ENCODE measurements around the gene ATXN1. TPM values are rescaled to one million over a fixed set of nuclear protein-coding genes. Genes with fewer than 3 reads are reported as not detected.

The ATXN1 gene
- total RNA-seq, 1 experiment from 2014 or later, result 5.6 TPM

DNA sequence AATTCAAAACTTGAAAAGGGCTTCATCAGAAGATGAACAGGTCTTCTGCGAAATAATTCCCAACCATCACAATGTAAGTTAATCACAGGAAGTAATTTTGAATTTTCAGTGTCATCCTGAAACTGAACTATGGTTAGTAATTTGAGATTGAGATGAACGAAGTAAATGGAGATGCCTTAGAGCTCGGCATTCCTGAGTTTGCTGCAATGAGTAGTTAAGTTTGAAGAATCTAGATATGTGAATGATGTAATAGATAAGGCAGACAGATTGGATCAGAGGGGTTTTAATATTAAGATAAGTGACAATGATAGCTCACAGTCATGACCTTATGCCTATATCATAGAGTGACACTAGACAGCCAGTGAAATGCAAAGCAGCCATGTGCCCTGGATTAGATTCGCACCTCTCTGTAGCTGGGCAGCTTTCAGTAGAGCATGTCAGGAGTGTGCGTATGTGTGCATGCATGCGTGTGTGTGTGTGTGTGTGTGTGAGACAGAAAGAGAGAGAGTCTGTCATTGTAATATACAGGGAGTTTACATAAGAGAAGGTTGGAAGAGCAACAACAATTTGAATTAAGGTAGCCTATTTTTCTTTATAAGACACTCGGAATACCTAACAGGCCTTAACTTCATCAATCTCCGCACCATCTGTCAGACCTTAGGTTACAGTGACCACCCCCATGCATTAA lies 289.9 kb downstream of the ATXN1 start:
- H2AK5ac ChIP-seq (ENCODE audit: insufficient read length, low read length), result no peak overlapping the region
- H3K4me3 Mint-ChIP-seq, result no peak overlapping the region

More for the DNA sequence above, 289.9 kb downstream of the ATXN1 start:
- Histone ChIP-seq H4K20me1 (ENCODE audit: control insufficient read depth, insufficient read depth, insufficient read length) (no peaks in the 10 kb centered on the region), H3K23me2 (ENCODE audit: insufficient read length, low read depth, low read length, poor library complexity, severe bottlenecking) (no peaks in the 10 kb centered on the region), H4K8ac (replicated peaks; ENCODE audit: insufficient read length, low read depth, low read length) (no peak overlapping the region), H3K27ac (ENCODE audit: insufficient read length, low read depth, low read length) (no peak overlapping the region), H3K4me1 (ENCODE audit: insufficient read depth, low read length) (peaks cover 5% of the 10 kb centered on the region), H2BK15ac (ENCODE audit: low read depth, low read length) (no peak overlapping the region), H2BK120ac (ENCODE audit: low read depth, low read length, poor library complexity, severe bottlenecking) (no peak overlapping the region), H2BK12ac (ENCODE audit: insufficient read length, low read depth, low read length) (no peak overlapping the region), H3K18ac (ENCODE audit: insufficient read length, low read depth, low read length) (no peak overlapping the region), H3K4me2 (ENCODE audit: insufficient read depth, insufficient read length, low read length) (no peak overlapping the region), H3K9ac (ENCODE audit: extremely low read depth, insufficient read length, low read length) (no peak overlapping the region), H3T11ph (ENCODE audit: low read length) (no peak overlapping the region), H3K14ac (ENCODE audit: insufficient read depth, low read length) (no peak overlapping the region), H2BK20ac (ENCODE audit: low read depth, low read length, poor library complexity, severe bottlenecking) (no peak overlapping the region), H3K9me3 (ENCODE audit: control insufficient read depth, low read depth, low read length) (no peaks in the 10 kb centered on the region), H3K79me2 (ENCODE audit: insufficient read depth, low read length) (no peaks in the 10 kb centered on the region), H4K91ac (ENCODE audit: insufficient read length, low read depth, low read length) (no peak overlapping the region), H2AFZ (ENCODE audit: low read length) (no peak overlapping the region), H2BK5ac (ENCODE audit: insufficient read length, low read length) (no peak overlapping the region), H3K79me1 (ENCODE audit: insufficient read depth, low read depth, low read length, poor library complexity, severe bottlenecking) (no peaks in the 10 kb centered on the region), H3K56ac (ENCODE audit: insufficient read length, low read depth, low read length) (no peak overlapping the region), H3K4ac (ENCODE audit: low read depth, low read length) (no peak overlapping the region), H3K27me3 (ENCODE audit: insufficient read depth, low read length) (no peaks in the 10 kb centered on the region), H3K23ac (ENCODE audit: insufficient read length, low read depth, low read length) (no peak overlapping the region), H4K5ac (ENCODE audit: insufficient read length, low read depth, low read length) (no peak overlapping the region)
- no peaks in the 10 kb centered on the region for H3K9me3 Mint-ChIP-seq
- no peak for DNase-seq
- no peaks in the 10 kb centered on the region for H3K27me3 Mint-ChIP-seq (ENCODE audit: low read depth)
- peaks cover 0 to 2% (median 0%) of the 10 kb centered on the region in 3 experiments; a peak in 2 of 7 replicates for H3K36me3 Mint-ChIP-seq (ENCODE audit: insufficient read depth in 1 of 3, low read depth in 3 of 3)
- TF ChIP-seq CTCF (conservative IDR thresholded peaks at IDR 0.05), result no peak
- WGBS (ENCODE audit: extremely low coverage, insufficient read length, low lambda C conversion rate), result no CpG with 5 or more reads among the region's 8 CpGs
- no peak overlapping the region for H3K27ac Mint-ChIP-seq
- H3K4me1 Mint-ChIP-seq, result peaks cover 12% of the 10 kb centered on the region in 2 experiments
